D341Med (cell line): Measurements from ENCODE around the gene RAB3IL1.
"Not testable (repeated sequence)": the region's sequence is repeated elsewhere in the genome, so short reads cannot be mapped to it uniquely, and the experiment has no call there.

Experiments used
- DNase-seq: peaks from one replicate; pipeline ENCODE4 v3.0.0; 2012; ENCODE audit warnings: low spot score

The RAB3IL1 gene

DNA sequence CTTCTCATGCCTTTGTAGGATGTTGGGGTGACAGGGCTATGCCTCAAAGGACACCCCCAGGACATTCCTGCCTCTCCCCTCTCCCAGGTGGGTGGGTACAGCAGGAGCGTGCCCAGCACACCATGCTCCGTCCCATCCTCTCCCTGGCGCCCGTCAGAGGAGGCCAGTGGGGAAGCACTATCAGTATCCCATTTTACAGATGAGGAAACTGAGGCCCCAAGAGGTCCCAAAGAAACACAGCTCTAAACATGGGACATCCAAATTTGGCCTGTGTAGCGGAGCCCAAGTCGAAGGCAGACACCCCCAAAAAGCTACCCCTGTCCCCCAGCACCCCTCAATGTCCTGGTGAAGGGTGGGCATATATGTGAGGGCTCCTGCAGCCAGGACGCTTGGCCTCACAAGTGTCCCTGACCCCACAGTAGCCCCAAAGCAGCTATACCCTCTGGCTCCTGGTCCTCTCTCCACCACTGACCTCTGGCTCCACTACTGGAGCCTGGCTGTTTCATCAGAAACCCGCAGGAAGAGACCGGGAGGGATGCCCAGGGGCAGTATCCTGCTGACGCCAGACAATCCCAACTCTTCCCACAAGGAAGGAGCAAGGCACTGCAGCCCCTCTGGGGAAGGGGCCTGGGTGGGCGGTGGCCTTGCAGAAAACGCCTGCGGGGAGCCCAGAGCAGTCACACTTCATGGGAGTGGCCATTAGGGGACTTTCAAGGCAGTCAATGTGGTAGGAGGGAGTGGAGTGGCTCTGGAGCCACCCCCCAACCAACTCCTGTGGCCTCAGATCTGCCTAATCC lies 31.4 kb downstream of the RAB3IL1 start:
- DNase-seq = no peak

DNA sequence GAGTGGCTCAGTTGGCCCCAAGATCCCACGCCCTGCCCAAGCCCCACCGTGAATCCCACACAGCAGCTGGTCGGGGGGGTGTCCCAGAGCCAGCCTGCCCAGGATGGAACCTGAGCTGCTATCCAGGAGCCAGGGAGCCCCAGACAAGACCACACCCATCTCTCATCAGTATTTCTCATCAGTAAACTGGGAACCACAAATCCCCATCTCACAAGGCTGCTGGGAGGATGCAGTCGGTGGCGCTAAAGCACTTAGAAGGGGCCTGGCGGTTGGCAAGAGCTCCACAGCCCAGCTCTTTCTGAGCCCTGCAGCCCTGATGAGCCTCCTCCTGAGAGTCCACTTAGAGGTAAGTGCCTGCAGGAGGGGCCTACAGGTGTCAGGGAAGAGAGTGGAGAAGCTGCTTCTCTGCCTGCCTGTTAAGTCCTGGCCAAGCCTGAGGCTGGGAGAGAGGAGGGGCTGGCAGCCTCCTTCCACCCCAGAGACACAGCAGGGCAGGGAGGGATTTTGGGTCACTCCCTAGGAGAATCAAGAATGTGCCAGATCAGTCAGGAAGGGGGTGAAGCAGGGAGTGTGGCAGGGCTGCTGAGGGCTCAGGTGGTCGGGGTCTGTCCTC lies 32.1 kb downstream of the RAB3IL1 start:
- DNase-seq = no peak

DNA sequence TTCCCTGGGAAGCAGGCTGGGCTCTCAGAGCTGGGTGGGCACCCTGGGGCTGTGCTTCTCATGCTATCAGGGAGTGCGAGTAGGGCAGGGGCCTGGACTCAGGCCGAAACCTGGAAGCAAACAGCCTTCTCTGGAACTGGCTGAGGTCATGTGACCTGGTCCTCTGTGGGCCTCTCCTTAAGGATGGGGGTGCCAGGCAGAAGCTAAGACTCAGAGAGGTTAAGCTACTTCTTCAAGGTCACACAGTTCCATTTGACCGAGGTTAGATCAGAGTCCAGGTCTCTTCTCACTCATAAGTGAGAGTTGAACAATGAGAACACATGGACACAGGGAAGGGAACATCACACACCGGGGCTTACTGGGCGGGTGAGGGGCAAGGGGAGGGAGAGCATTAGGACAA lies 33.4 kb downstream of the RAB3IL1 start:
- DNase-seq = no peak

DNA sequence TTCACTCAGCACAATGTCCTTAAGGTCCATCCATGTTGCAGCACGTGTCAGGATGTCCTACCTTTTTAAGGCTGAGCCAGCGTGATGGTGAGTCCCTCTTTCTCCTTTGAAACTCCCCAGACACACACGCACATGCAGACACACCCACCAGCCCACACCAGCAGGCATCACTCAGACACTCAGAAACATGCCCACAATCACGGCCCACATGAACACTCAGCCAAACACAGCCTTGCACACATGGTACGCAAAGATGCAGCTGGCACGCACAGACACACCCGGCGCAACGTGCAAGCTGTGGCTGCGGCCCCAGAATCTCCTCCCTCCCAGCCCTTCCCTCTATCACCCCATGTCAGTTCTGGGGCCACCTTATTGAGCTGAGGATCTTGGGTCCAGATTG lies 34.0 kb downstream of the RAB3IL1 start:
- DNase-seq = no peak

DNA sequence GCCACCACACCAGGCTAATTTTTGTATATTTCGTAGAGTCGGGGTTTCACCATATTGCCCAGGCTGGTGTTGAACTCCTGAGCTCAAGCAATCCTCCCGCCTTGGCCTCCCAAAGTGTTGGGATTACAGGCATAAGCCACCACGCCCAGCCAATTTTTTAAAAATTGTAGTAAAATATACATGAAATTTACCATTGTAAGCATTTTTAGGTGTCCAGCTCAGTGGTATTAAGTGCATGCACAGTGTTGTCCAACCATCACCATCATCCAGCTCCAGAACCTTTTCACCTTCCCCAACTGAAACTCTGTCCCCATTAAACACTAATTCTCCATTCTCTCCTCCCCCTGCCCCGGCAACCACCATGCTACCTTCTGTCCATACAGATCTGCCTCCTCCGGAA lies 34.5 kb downstream of the RAB3IL1 start:
- DNase-seq = no peak

DNA sequence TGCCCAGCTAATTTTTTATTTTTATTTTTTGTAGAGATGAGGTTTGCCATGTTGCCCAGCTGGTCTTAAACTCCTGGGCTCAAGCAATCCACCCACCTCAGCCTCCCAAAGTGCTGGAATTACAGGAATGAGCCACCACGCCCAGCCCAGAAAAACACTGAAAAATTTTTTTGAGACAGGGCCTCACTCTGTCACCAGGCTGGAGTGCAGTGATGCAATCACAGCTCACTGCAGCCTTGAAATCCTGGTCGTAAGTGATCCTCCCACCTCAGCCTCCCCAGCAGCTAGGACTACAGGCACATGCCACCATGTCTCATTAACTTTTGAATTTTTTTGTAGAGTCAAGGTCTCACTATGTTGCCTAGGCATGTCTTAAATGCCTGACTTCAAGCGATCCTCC lies 35.1 kb downstream of the RAB3IL1 start:
- DNase-seq = not testable (repeated sequence)

DNA sequence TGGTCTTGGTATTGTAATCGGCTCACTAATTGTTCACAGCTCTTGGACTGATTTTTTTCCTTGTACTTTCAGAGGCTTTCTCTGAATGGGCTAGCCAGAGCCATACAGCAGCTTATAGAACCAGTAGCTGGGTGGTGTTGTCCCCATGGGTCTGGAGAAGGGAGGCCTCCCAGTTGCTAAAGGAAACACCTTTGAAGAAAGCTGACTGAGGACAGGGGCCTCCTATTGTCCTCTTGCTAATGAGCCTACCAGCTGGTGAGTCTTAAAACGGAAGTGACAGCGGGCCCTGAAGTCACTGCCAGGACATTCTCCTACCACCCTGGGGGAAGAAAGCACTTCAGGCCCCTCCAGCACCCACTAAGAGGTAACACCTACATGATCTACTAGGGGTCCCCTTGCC lies 36.0 kb downstream of the RAB3IL1 start:
- DNase-seq = no peak

DNA sequence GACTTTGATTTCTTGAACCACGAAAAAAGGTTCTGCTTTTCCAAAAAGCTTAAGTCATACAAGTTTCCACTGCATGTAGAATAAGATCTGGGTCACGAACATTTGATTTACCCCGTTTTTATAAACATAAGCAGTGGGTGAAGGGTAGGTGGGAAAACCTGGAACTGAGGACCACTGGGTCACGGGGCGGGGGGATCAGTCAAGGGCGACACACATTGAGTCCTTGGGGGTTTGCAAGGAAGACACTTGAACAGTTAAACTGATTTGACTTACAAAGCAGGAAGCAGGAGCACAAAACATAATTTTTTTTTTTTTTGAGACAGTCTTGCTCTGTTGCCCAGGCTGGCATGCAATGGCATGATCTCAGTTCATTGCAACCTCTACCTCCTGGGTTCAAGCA lies 36.9 kb downstream of the RAB3IL1 start:
- DNase-seq = no peak

DNA sequence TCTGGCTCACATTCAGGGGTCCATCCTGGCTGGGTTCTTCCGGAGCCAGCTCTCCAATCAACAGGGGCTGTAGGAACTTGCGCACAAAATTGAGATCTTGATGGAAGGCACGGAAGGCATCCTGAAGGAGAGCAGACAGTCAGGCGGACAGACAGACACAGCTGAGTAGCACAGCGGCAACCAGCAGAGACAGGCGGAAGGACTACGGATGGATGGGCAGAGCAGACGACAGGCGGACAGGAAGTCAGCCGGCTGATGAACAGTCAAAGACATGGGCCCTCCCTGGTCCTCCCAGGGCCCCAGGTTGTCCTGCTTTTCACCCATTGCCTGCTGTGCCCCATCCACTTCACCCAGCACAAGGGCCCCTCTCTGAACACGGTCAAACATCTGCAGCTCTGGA lies 37.3 kb downstream of the RAB3IL1 start:
- DNase-seq = no peak

DNA sequence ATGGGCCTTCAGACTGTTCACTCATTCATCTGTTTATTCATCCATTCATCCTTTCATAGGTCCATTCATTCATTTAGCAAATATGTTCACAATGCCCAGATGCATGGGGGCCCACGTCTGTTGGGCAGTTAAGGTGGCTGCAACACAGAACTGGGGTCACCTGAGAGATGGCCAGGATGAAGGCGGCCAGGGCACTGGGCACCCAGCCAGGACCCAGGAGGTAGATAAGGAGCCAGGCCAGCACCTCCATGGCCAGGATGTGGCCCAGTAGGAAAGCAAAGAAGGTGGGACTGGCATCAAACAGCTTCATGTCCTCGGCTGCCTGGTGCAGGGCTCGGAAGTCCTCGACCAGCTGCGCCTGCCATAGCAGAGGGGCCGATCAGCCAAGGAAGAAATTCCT lies 38.2 kb downstream of the RAB3IL1 start:
- DNase-seq = no peak

DNA sequence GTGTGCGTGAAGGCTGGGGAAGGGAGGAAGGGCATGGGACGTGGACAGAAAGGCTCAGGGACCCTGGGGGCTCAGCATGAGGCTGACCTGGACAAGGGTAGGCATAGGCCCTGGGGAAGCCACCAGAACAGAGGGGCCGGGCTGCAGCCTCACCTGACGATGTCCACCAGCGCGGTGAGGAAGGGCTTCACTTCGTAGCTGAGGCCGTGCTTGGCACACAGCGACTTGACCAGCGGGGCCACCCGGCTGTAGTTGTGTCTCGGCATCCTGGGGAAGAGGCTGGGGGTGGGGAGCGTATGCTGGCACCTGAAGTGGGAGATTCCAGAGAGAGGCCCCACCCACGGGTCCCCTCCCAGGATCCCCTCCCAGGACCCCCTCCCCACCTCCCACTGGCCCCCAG lies 41.7 kb downstream of the RAB3IL1 start:
- no peak for DNase-seq

DNA sequence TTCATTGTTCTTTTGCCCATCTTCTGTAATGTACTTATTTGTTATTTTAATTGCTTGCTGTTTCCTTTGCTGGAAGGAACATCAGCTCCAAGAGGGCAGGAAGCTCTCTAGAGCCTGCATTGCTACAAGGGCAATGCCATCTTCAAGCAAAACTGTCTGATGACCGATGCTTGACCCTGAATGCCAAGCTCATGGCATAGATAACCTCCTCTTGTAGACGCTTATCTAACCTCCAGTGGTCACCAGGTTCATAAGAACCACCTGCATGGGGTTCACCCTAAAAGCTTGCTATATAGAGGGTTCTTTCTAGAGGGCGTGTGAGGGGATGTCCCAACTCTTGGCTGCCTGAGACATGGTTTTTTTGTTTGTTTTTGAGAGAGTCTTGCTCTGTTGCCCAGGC lies 42.5 kb downstream of the RAB3IL1 start:
- DNase-seq = no peak

DNA sequence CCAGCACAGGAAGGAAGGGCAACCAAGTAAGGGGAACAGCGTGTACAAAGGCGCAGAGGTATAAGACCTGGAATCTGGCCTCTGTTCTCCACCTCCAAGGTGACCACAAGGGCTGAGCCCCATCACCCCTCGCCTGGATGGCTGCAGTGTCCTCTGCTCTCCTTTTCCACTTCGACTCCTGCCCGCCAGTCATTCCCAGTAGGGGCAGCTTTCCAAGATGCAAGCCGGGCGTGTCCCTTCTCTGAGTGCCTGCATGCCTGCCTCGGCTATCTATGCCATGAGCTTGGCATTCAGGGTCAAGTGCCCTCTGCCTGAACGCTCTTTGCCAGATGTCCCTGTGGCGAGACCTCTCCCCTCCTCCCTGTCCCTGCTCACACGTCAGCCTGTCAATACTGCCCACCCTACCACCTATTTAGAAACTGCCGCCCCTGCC lies 43.0 kb downstream of the RAB3IL1 start:
- DNase-seq = no peak

DNA sequence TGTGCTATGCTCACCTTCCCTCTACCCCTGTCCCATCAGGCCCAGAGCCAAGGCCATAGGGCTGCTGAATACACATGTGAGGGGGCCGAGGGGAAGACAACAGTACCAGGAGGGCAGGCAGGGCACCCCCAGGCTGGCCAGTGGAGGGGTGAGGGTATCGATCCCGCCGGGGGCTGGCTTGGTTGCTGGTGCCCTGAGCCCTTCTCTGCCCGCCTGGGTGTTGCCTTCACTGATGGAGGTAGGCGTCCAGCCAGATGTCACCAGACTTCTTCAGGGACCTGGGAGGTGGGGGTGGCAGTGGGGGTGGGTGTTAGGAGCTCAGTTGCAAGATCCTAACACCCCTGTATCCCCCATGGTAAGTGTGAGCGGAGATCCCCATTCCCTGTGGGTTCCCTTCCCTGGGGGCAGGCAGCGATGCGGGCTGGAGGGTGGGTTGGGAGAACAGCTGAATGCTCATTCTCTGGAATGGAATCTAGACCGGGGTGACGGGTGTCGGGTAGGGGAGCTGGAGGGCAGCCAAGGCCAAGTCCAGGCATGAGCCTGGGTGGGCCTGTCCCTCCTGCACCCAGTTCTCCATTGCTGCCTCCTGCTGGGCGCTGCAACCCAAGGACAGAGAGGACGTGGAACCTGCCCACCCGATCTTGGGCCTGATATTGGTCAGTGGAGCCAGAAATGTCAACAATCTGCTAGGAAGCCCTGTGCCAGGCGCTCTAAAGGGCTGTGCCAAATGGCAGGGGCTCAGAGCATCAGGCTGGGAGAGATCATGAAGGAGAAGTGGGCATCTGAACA lies 43.6 kb downstream of the RAB3IL1 start:
- no peak for DNase-seq

DNA sequence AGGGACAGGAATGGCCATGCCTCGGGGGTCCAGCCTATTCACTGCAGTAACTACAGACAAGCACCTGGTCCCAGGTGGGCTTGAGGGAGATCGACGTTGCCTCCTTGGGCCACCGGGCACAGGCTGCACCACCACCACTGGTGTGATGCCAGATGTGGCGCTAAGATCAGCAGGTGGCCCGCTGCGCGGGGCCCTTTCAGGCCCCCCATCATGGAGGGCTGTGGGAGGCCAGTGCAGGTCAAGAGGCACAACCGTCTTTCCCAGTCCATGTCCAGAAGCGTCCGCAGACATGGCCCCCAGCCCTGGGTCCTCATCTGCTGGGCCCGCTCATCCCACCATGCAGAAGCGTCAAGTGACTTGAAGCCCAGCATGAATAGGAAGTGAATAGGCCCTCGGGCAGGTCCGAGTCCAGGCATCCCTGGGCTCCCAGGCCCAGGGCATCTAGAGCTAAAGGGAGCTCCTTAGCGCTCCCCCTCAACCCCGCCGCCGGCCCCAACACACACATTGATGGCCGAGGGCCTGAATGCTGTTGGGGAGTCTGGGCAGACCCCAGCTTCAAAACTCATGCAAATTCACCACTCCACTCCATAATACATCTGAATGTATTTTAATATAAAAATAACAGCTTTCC lies 44.3 kb downstream of the RAB3IL1 start:
- DNase-seq = no peak

DNA sequence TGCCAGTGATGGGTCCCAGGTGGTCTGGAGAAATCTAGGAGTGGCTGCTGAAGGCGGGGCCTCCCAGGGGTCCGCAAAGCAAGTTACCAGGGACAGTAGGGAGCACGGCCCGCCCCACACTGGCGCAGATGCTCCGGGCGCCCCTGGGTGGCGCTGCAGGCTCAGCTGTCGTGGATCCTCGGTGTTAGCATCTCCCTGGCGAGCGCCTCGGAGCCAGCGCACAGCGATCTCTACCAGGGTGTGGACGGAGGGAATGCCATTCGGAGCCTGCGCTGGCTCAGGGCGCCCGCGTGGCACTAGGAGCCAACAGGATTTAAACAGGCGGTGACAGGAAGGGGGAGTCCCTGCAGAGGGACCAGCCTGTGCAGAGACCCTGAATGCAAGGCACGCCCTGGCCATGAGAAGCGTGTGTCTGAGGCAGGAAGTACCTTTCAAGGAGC lies 46.2 kb downstream of the RAB3IL1 start:
- peak; percentile 90 for DNase-seq

DNA sequence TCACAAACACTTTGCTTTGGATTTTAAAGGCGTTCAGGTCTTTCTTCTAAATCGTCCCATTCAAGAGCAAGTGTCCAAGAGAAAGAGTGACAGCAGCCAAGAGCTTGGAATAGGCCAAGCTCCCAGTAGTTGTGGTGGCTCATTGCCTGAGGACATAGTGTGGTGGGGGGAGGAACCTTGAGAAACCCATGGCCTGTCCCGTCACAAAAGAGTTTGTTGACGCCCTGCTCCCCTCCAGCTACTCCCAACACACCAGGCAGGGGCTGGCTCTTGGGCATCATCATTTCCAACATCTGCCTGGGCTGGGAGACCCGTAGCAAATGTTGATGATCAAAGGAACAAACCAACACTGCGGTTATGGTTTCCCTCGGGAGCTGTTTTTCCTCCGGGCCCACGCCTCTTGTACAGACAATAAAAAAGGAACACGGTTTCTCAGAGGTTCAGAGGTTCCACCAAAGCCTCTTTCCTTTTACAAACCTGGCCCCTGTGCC lies 46.8 kb downstream of the RAB3IL1 start:
- DNase-seq = no peak

DNA sequence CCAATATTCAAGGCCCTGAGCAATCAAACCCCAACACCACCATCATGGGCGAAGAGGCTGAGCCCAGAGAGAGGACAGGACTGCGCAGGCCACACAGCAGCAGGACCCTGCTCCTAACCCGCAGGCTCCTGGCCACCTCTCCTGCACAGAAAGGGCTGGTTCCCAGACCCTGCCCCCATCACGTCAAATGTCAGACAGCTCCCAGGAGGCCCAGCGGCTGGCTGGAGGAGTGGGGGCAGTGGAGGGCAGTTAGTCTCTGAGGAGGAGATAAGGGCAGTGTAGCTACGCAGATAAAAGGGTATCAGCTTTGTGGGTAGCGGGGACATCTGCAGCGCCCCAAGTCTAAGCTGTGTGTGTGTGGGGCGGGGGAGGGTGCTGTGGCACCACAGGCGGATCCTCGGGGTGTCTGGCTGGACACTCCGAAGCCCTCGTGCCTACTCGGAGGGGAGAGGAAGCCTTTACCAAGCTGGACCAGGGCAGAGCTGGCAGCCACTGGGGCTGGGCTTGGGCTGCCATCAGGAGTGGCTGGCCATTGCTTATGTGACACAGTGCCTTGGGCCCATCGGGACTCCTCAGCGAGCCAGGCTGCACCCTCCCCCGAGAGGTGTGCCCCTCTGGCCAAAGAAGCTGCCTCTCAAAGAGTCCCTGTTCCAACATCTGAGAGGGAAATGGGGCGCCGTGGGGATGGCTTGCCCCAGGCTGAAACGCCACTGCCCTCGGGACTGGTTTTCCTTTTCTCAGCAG lies 47.5 kb downstream of the RAB3IL1 start:
- no peak for DNase-seq

DNA sequence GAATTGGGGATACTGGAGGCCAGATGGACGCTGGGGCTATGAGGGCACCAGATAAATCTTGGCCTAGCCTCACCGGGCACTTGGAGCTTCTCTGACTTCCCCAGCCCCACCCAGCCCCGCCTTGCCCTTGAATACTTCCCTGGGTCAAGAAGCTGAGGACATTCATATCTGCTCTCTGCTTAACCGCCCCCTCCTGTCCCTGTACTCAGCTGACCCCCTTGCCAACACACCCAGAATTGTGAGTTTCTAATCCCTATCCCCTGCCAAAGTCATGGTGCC lies 48.0 kb downstream of the RAB3IL1 start:
- no peak for DNase-seq

DNA sequence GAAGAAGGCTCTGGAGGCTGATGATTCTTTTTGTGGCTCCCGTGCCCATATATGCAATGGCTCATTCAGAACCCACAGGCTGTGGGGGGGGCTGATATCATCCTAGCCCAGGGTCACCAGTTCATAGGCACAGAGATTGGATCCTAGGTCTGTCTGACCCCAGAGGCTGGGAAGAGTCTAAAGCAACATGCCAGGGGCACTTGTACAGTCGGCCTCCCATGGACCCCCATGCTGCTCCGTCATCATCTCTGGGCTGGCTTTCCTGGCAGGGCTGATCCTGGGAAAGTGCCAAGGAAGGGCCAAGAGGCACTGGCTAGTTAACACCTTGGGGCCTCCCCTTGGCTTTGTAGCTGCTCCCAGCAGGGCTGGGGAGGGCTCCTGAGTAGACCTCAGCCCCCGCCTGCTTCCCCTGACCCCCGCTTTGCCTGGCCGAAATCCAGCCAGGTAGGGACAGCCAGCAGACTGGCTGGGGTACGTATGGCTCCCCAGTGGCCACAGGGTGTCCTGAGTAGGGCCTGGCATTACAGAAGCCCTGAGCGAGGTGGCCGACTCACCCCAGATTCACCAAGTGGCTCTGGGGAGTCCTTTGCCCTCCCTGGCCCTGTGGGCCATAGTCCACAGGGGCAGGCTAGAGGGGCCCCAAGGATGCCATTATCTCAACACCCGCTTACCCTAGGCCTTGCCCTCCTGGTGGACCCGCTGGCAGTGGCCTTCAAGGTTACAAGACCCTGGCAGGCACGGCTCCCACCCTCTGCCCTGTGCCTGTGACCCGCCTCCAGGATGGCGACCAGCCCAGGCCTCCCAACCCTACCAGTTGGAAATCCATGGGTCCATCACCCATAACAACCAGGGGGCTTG lies 48.6 kb downstream of the RAB3IL1 start:
- DNase-seq = no peak

DNA sequence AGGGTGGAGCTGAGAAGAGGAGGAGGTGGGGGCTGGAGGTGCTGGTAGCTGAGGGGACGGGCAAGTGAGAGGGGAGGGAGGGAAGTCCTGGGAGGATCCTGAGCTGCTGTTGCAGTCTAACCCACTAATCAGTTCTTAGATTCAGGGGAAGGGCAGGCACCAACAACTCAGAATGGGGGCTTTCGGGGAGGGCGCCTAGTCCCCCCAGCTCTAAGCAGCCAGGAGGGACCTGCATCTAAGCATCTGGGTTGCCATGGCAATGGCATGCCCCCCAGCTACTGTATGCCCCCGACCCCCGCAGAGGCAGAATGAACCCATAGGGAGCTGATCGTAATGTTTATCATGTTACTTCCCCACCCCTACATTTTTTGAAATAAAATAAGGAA lies 50.4 kb downstream of the RAB3IL1 start:
- no peak for DNase-seq
